HCT116 (cell line): ENCODE results near the gene PRKG2.

Experiments
- CTCF ChIP-seq, 3 experiments: fragments of 200-600 bp in 1 of 3; sonication (generic) in 1 of 3; IDR thresholded peaks in 2 of 3; conservative IDR thresholded peaks in 1 of 3; 2 replicates each; pipeline ENCODE4 v1.5.1; 2012 to 2017; ENCODE audit warnings: low read depth in 2 of 3, low read length in 2 of 3, antibody characterized with exemption in 1 of 3, borderline replicate concordance in 1 of 3, control low read depth in 1 of 3, mild to moderate bottlenecking in 1 of 3, mixed read lengths in 1 of 3, mixed run types in 1 of 3, moderate library complexity in 1 of 3; ENCODE audit not compliant: insufficient read depth in 1 of 3
- POLR2A ChIP-seq: IDR thresholded peaks from 2 replicates; pipeline ENCODE4 v1.7.0; 2011; ENCODE audit warnings: borderline replicate concordance; ENCODE audit not compliant: insufficient read depth, insufficient read length; ENCODE audit errors: extremely low read depth
- REST ChIP-seq: IDR thresholded peaks from 2 replicates; pipeline ENCODE4 v1.6.1; 2012; ENCODE audit warnings: low read depth

DNA sequence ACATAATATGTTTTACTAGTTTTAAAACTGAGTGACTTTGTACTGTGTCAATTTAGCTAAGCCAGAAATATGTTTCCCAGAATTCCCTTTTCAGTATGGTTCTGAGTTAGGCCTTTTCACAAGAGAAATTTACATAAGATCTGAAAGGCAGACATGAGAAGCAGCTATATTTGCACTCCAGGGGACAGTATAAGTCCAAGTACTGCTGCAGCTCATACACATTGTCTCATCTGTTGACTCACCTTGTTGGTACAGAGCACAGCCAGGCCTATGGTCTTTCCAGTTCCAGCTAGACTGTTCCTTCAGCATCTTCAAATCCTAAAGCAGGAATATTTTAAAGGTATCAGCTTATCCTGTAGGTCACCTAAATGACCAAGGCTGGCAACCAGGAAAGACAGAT, 131.0 kb downstream of the PRKG2 start:
- TF ChIP-seq CTCF (IDR thresholded peaks at IDR 0.05 in 2 of 3, conservative IDR thresholded peaks at IDR 0.05 in 1 of 3; ENCODE audit: borderline replicate concordance in 1 of 3, insufficient read depth in 1 of 3, low read depth in 2 of 3, low read length in 2 of 3): peak; percentile 19 to 39 (median 28); a peak in 4 of 6 replicates
- TF ChIP-seq REST: no peak
- TF ChIP-seq POLR2A: no peak
